ENCODE measurements around the gene ZNF428. TPM values are rescaled to one million over a fixed set of nuclear protein-coding genes. Genes with fewer than 3 reads are reported as not detected.

ZNF428 gene
- total RNA-seq, 1 donor = 37.3 TPM

DNA sequence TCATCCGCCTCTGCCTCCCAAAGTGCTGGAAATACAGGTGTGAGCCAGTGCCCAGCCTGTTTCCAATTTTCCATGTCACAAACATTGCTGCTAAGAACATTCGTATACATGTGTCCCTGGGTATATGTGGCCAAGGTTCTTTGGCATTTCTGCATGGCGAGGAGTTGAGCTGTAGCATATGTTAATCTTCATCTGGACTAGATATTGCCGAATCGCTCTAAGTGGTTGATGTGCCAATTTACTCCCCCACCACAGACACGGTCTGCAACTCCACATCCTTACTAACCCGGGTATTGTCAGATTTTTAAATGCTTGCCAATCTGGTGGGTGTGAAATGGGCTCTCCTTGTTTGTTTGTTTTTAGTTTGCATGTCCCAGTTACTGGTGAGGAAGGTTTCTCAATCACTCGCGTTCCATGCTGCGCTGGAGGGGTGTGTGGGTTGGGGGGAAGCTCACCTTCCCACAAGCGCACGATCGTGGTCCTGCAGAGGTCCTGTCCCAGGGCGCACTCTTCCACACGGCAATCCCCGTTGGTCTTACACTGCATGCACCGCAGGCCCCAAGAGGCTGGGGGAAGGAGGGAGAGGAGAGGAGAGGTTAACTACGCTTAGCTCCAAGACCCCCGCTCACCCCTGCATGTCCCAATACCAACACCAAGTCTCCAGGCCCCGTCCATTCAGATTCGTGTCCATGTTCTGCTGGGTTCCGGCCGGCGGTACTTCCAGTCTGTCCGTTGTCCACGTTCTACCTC lies 47.9 kb upstream of the ZNF428 start:
- peak overlapping the region; percentile 60 for H3K27ac ChIP-seq (ENCODE audit: low read depth, low read length)
- peak overlapping the region; percentile 87 for H3K4me2 ChIP-seq (ENCODE audit: insufficient read depth, low read length)
- peaks cover 17% of the 10 kb centered on the region for H3K4me1 ChIP-seq (ENCODE audit: insufficient read depth, low read length)
- peaks cover 33% of the 10 kb centered on the region for H4K20me1 ChIP-seq (ENCODE audit: insufficient read depth, low read length)
- H3K4me3 ChIP-seq (ENCODE audit: insufficient read depth, low read length) = peak overlapping the region; percentile 76
- TF ChIP-seq, protein P1, sequence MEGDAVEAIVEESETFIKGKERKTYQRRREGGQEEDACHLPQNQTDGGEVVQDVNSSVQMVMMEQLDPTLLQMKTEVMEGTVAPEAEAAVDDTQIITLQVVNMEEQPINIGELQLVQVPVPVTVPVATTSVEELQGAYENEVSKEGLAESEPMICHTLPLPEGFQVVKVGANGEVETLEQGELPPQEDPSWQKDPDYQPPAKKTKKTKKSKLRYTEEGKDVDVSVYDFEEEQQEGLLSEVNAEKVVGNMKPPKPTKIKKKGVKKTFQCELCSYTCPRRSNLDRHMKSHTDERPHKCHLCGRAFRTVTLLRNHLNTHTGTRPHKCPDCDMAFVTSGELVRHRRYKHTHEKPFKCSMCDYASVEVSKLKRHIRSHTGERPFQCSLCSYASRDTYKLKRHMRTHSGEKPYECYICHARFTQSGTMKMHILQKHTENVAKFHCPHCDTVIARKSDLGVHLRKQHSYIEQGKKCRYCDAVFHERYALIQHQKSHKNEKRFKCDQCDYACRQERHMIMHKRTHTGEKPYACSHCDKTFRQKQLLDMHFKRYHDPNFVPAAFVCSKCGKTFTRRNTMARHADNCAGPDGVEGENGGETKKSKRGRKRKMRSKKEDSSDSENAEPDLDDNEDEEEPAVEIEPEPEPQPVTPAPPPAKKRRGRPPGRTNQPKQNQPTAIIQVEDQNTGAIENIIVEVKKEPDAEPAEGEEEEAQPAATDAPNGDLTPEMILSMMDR (IDR thresholded peaks at IDR 0.05; ENCODE audit: extremely low read depth, low read depth, low read length) = no peak
- H2AFZ ChIP-seq (ENCODE audit: low read length) = peak overlapping the region; percentile 36
- no peak for DNase-seq (ENCODE audit: insufficient read length, low spot score, missing footprints)
- peaks cover 57% of the 10 kb centered on the region for H3K79me2 ChIP-seq (ENCODE audit: insufficient read depth, low read length)
- H3K36me3 ChIP-seq (ENCODE audit: insufficient read depth, low read length) = peaks cover 53% of the 10 kb centered on the region
- no peaks in the 10 kb centered on the region for H3K9me3 ChIP-seq (ENCODE audit: low read depth, low read length)
- no peaks in the 10 kb centered on the region for H3K27me3 ChIP-seq (ENCODE audit: insufficient read depth, low read length)

DNA sequence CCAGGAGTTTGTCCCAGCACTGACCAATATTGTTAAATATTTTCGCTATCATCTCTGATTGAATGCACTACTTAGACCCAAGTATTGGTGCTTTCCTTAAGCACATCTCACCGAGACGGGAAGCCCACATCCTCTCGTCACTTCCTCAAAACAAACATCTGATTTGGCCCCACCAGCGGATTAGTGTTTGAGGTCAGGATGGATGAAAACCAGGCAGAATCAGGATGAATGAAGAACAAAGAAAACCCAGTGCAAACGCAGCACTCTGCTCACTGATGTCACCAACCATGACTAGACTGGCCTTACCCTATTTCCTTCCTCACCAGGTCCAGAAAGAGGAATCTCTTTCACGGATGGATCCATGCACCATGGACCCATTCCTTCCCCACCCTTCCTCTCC lies 44.6 kb upstream of the ZNF428 start:
- Histone ChIP-seq H3K27ac (ENCODE audit: low read depth, low read length) (no peak overlapping the region), H3K4me2 (ENCODE audit: insufficient read depth, low read length) (no peak overlapping the region), H3K4me1 (ENCODE audit: insufficient read depth, low read length) (peaks cover 8% of the 10 kb centered on the region), H3K36me3 (ENCODE audit: insufficient read depth, low read length) (peaks cover 75% of the 10 kb centered on the region), H3K9me3 (ENCODE audit: low read depth, low read length) (no peaks in the 10 kb centered on the region), H3K27me3 (ENCODE audit: insufficient read depth, low read length) (no peaks in the 10 kb centered on the region), H4K20me1 (ENCODE audit: insufficient read depth, low read length) (peaks cover 33% of the 10 kb centered on the region), H3K4me3 (ENCODE audit: insufficient read depth, low read length) (no peak overlapping the region), H3K79me2 (ENCODE audit: insufficient read depth, low read length) (peaks cover 74% of the 10 kb centered on the region), H2AFZ (ENCODE audit: low read length) (no peak overlapping the region)
- no peak for DNase-seq (ENCODE audit: insufficient read length, low spot score, missing footprints)
- TF ChIP-seq, protein P1 (IDR thresholded peaks at IDR 0.05; ENCODE audit: extremely low read depth, low read depth, low read length) = no peak

DNA sequence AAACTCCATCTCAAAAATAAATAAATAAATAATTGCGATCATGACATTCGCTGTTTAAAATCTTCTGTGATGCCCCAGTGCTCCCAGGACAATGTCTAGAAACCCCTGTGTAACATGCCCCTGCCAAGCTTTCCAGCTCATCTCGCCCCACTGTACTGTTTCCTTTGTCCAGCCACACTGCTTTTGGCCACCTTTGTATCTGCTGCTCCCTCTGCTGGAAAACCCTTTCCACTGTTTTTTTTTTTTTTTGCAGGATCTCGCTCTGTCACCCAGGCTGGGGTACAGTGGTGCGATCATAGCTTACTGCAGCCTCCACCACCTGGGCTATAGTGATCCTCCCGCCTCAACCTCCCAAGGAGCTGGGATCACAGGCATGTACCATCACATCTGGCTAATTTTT lies 43.1 kb upstream of the ZNF428 start:
- DNase-seq (ENCODE audit: insufficient read length, low spot score, missing footprints) = no peak
- Histone ChIP-seq H3K4me2 (ENCODE audit: insufficient read depth, low read length) (no peak overlapping the region), H2AFZ (ENCODE audit: low read length) (no peak overlapping the region), H3K4me3 (ENCODE audit: insufficient read depth, low read length) (no peak overlapping the region), H4K20me1 (ENCODE audit: insufficient read depth, low read length) (peaks cover 35% of the 10 kb centered on the region), H3K4me1 (ENCODE audit: insufficient read depth, low read length) (peaks cover 2% of the 10 kb centered on the region), H3K27me3 (ENCODE audit: insufficient read depth, low read length) (no peaks in the 10 kb centered on the region), H3K79me2 (ENCODE audit: insufficient read depth, low read length) (peaks cover 81% of the 10 kb centered on the region), H3K9me3 (ENCODE audit: low read depth, low read length) (no peaks in the 10 kb centered on the region), H3K36me3 (ENCODE audit: insufficient read depth, low read length) (peaks cover 85% of the 10 kb centered on the region), H3K27ac (ENCODE audit: low read depth, low read length) (no peak overlapping the region)
- TF ChIP-seq, protein P1 (IDR thresholded peaks at IDR 0.05; ENCODE audit: extremely low read depth, low read depth, low read length) = peak; percentile 52

DNA sequence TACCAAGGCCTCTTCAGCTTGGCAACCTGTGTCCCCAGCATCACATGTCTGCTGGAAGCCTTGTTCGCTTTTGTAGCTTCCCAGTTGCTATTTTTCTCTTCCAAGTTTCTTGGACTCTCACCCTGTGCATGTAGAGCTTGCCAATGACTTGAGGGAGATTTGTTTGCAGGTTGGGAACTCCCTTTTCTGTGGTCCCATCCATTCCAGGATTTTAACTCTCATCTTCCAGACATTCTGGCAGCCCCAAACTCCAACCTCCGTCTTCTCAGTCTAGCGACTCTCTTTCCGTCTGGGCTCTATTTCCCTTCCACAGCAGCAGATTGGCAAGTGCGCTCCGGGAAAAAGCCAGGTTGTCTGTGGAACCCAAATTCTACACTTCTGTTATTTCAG lies 41.5 kb upstream of the ZNF428 start:
- Histone ChIP-seq H3K4me1 (ENCODE audit: insufficient read depth, low read length) (no peaks in the 10 kb centered on the region), H3K27ac (ENCODE audit: low read depth, low read length) (no peak overlapping the region), H3K9me3 (ENCODE audit: low read depth, low read length) (no peaks in the 10 kb centered on the region), H3K4me3 (ENCODE audit: insufficient read depth, low read length) (no peak overlapping the region), H3K27me3 (ENCODE audit: insufficient read depth, low read length) (no peaks in the 10 kb centered on the region), H2AFZ (ENCODE audit: low read length) (no peak overlapping the region), H4K20me1 (ENCODE audit: insufficient read depth, low read length) (peaks cover 32% of the 10 kb centered on the region), H3K79me2 (ENCODE audit: insufficient read depth, low read length) (peaks cover 75% of the 10 kb centered on the region), H3K4me2 (ENCODE audit: insufficient read depth, low read length) (no peak overlapping the region), H3K36me3 (ENCODE audit: insufficient read depth, low read length) (peaks cover 84% of the 10 kb centered on the region)
- TF ChIP-seq, protein P1 (IDR thresholded peaks at IDR 0.05; ENCODE audit: extremely low read depth, low read depth, low read length) = no peak
- no peak for DNase-seq (ENCODE audit: insufficient read length, low spot score, missing footprints)
